ENCODE measurements around the gene RNF157.
"Not testable (repeated sequence)": the region's sequence is repeated elsewhere in the genome, so short reads cannot be mapped to it uniquely, and the experiment has no call there.

RNF157 gene

GRCh38 chr17:76268991-76269981, 29.0 kb upstream of the RNF157 start:
- TF ChIP-seq, protein P1, sequence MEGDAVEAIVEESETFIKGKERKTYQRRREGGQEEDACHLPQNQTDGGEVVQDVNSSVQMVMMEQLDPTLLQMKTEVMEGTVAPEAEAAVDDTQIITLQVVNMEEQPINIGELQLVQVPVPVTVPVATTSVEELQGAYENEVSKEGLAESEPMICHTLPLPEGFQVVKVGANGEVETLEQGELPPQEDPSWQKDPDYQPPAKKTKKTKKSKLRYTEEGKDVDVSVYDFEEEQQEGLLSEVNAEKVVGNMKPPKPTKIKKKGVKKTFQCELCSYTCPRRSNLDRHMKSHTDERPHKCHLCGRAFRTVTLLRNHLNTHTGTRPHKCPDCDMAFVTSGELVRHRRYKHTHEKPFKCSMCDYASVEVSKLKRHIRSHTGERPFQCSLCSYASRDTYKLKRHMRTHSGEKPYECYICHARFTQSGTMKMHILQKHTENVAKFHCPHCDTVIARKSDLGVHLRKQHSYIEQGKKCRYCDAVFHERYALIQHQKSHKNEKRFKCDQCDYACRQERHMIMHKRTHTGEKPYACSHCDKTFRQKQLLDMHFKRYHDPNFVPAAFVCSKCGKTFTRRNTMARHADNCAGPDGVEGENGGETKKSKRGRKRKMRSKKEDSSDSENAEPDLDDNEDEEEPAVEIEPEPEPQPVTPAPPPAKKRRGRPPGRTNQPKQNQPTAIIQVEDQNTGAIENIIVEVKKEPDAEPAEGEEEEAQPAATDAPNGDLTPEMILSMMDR (conservative IDR thresholded peaks at IDR 0.05; ENCODE audit: low read depth, low read length) = no peak
- H3K36me3 ChIP-seq (ENCODE audit: insufficient read depth) = no peaks in the 10 kb centered on the region
- no peak overlapping the region; the same call in 1 of the 2 replicates for H3K4me2 ChIP-seq
- H2AFZ ChIP-seq (ENCODE audit: low read depth) = no peak overlapping the region
- no peaks in the 10 kb centered on the region for H3K27me3 ChIP-seq (ENCODE audit: insufficient read depth, low read depth)
- H3K9ac ChIP-seq = no peak overlapping the region
- 0 out of 2 replicates have a peak, but pooled peaks cover 5% of the 10 kb centered on the region for H4K20me1 ChIP-seq (ENCODE audit: insufficient read depth)
- H3K27ac ChIP-seq = peak overlapping the region; percentile 19; the same call in 1 of the 2 replicates
- no peak overlapping the region for H3K4me3 ChIP-seq (IDR thresholded peaks at IDR 0.05; ENCODE audit: insufficient read depth, low read depth, low read length)
- H3K4me1 ChIP-seq (ENCODE audit: low read depth, poor library complexity, severe bottlenecking) = peaks cover 61% of the 10 kb centered on the region
- peaks cover 50% of the 10 kb centered on the region for H3K79me2 ChIP-seq (ENCODE audit: insufficient read depth, low read depth)

GRCh38 chr17:76268015-76268749, 27.9 kb upstream of the RNF157 start:
- no peak overlapping the region for H2AFZ ChIP-seq (ENCODE audit: low read depth)
- peaks cover 72% of the 10 kb centered on the region for H3K4me1 ChIP-seq (ENCODE audit: low read depth, poor library complexity, severe bottlenecking)
- H3K36me3 ChIP-seq (ENCODE audit: insufficient read depth) = no peaks in the 10 kb centered on the region
- TF ChIP-seq, protein P1 (conservative IDR thresholded peaks at IDR 0.05; ENCODE audit: low read depth, low read length) = no peak
- H3K79me2 ChIP-seq (ENCODE audit: insufficient read depth, low read depth) = peaks cover 50% of the 10 kb centered on the region
- no peak overlapping the region for H3K4me3 ChIP-seq (IDR thresholded peaks at IDR 0.05; ENCODE audit: insufficient read depth, low read depth, low read length)
- H3K27me3 ChIP-seq (ENCODE audit: insufficient read depth, low read depth) = no peaks in the 10 kb centered on the region
- no peak overlapping the region for H3K27ac ChIP-seq
- 0 out of 2 replicates have a peak, but pooled peaks cover 5% of the 10 kb centered on the region for H4K20me1 ChIP-seq (ENCODE audit: insufficient read depth)
- peak overlapping the region; percentile 46; the same call in 1 of the 2 replicates for H3K4me2 ChIP-seq
- no peak overlapping the region for H3K9ac ChIP-seq

GRCh38 chr17:76267581-76268001, 27.3 kb upstream of the RNF157 start:
- peak overlapping the region; percentile 92; the same call in 1 of the 2 replicates for H3K4me2 ChIP-seq
- not testable (repeated sequence) for H3K4me3 ChIP-seq (IDR thresholded peaks at IDR 0.05; ENCODE audit: insufficient read depth, low read depth, low read length); H2AFZ ChIP-seq (ENCODE audit: low read depth); H3K27me3 ChIP-seq (ENCODE audit: insufficient read depth, low read depth); H3K36me3 ChIP-seq (ENCODE audit: insufficient read depth); H3K9ac ChIP-seq; H3K27ac ChIP-seq; H4K20me1 ChIP-seq (ENCODE audit: insufficient read depth)
- peaks cover 50% of the 10 kb centered on the region for H3K79me2 ChIP-seq (ENCODE audit: insufficient read depth, low read depth)
- peaks cover 75% of the 10 kb centered on the region for H3K4me1 ChIP-seq (ENCODE audit: low read depth, poor library complexity, severe bottlenecking)

DNA sequence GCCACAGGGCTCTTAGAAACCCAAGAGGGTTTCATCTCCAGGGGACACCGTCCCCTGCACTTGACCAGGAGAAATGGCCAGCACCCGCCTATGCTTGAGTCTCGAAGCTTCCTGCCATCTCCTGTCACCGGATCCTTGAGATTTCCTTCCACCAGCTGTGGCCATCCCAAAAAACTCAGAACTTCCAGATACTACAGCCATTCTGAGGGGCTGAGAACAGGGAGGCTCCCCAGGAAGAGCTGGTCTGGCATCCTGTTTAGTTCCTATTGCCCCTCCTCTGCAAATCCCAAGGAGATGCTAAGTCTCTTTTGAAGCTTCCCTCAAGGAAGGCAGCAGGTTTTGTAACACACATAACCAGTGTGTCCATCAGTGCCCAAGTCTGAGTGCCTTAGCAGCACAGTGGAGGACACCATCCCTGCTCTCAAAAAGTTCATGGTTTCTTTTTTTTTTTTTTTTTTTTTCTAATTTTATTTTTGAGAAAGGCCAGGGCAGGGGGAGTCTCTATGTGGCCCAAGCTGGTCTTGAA, 26.8 kb upstream of the RNF157 start:
- Histone ChIP-seq H2AFZ (ENCODE audit: low read depth) (no peak overlapping the region), H3K79me2 (ENCODE audit: insufficient read depth, low read depth) (peaks cover 50% of the 10 kb centered on the region), H3K27ac (peak overlapping the region; percentile 9; the same call in 1 of the 2 replicates), H4K20me1 (ENCODE audit: insufficient read depth) (0 out of 2 replicates have a peak, but pooled peaks cover 5% of the 10 kb centered on the region), H3K4me1 (ENCODE audit: low read depth, poor library complexity, severe bottlenecking) (peaks cover 75% of the 10 kb centered on the region), H3K9ac (peak overlapping the region; percentile 69; the same call in 1 of the 2 replicates), H3K27me3 (ENCODE audit: insufficient read depth, low read depth) (no peaks in the 10 kb centered on the region), H3K4me2 (peak overlapping the region; percentile 92), H3K4me3 (IDR thresholded peaks at IDR 0.05; ENCODE audit: insufficient read depth, low read depth, low read length) (no peak overlapping the region), H3K36me3 (ENCODE audit: insufficient read depth) (no peaks in the 10 kb centered on the region)
- TF ChIP-seq, protein P1 (conservative IDR thresholded peaks at IDR 0.05; ENCODE audit: low read depth, low read length) = no peak

Data from KMS-11 (cell line).